Kidney (tissue), 14 donors: ENCODE data around the gene ZNF467. TPM values are rescaled to one million over a fixed set of nuclear protein-coding genes. Genes with fewer than 3 reads are reported as not detected.

Experiments
- DNase-seq, 5 donors: peaks; one replicate each; pipeline ENCODE4 v3.0.0-alpha.2; 2013 to 2020
- FAIRE-seq: peaks from 2 replicates; lab custom pipeline; 2012; peaks lifted over from hg19 to GRCh38; lab: Jason Lieb, UNC
- H3K27ac ChIP-seq, 2 donors: one replicate each; pipeline ENCODE4 v1.7.0; 2013; ENCODE audit warnings: low read depth in 2 of 2, low read length in 2 of 2, inconsistent platforms in 1 of 2
- H3K27me3 ChIP-seq: one replicate; pipeline ENCODE4 v1.7.1; 2013; ENCODE audit warnings: low read length, inconsistent platforms; ENCODE audit not compliant: control insufficient read depth, insufficient read depth
- H3K36me3 ChIP-seq, 3 donors: one replicate each; pipeline versions ENCODE4 v1.7.0 to v1.7.1; 2013; ENCODE audit warnings: low read length in 3 of 3, control low read depth in 1 of 3, inconsistent platforms in 1 of 3; ENCODE audit not compliant: insufficient read depth in 3 of 3, control insufficient read depth in 2 of 3
- H3K4me1 ChIP-seq, 3 donors: one replicate each; pipeline versions ENCODE4 v1.7.0 to v1.7.1; 2013; ENCODE audit warnings: low read length in 3 of 3, inconsistent platforms in 1 of 3, low read depth in 1 of 3; ENCODE audit not compliant: control insufficient read depth in 2 of 3, insufficient read depth in 2 of 3
- H3K4me3 ChIP-seq, 3 donors: one replicate each; pipeline versions ENCODE4 v1.7.0 to v1.8.1; 2013; ENCODE audit warnings: low read length in 3 of 3, control low read depth in 1 of 3, inconsistent platforms in 1 of 3
- H3K9ac ChIP-seq, 3 donors: one replicate each; pipeline versions ENCODE4 v1.7.0 to v1.7.1; 2013; ENCODE audit warnings: low read length in 3 of 3, control low read depth in 1 of 3, inconsistent platforms in 1 of 3
- H3K9me3 ChIP-seq, 3 donors: one replicate each; pipeline versions ENCODE4 v1.7.0 to v1.7.1; 2013; ENCODE audit warnings: low read length in 3 of 3, control low read depth in 1 of 3, inconsistent platforms in 1 of 3; ENCODE audit not compliant: control insufficient read depth in 2 of 3, insufficient read depth in 1 of 3
- CTCF ChIP-seq: IDR thresholded peaks from 3 replicates; pipeline ENCODE4 v1.5.1; 2012; ENCODE audit warnings: mild to moderate bottlenecking, moderate library complexity, borderline replicate concordance; ENCODE audit not compliant: insufficient read depth; ENCODE audit errors: extremely low read depth
- intact Hi-C: fragments of 100-400 bp; cut with DNase I; formaldehyde crosslinking; loops from one replicate; pipeline ENCODE4 v1.11.1; 2022
- polyA plus RNA-seq: library from polyadenylated mRNA; stranded (reverse); fragments of 350-450 nt; fragmentation: Illumina TruSeq; extraction: RNeasy Lipid Tissue Mini Kit (QIAGEN cat#74804); gene quantifications from one replicate; pipeline ENCODE4 v1.2.3, GENCODE V29; 2014; ENCODE audit warnings: low read depth, low replicate concordance; ENCODE audit not compliant: insufficient read depth
- total RNA-seq: library from RNA; stranded (reverse); fragmentation: NEBNext Ultra II Directional; extraction: Animal tissue kit (Norgen Biotek cat#: 25700); gene quantifications from one replicate; pipeline ENCODE4 v1.2.1, GENCODE V29; 2021
- donor health status: control.
- donor health status: control.
- donor health status: control.
- donor health status: control.
- donor health status: control.
- donor health status: DM: yes; HTN: yes; CAD: no.
- donor health status: Normal renal cell carcinoma (clear cell type).

The ZNF467 gene
- total and polyA plus RNA-seq, 2 donors from 2014 or later, result 15.0 to 24.5 TPM

GRCh38 chr7:149787428-149788299 is 14.3 kb upstream of the ZNF467 start:
- Histone ChIP-seq H3K27me3 (no peaks in the 10 kb centered on the region), H3K9me3 (no peaks in the 10 kb centered on the region), H3K27ac (no peak overlapping the region), H3K4me3 (no peak overlapping the region), H3K4me1 (peaks cover 0 to 2% (median 0%) of the 10 kb centered on the region in 3 donors), H3K36me3 (no peaks in the 10 kb centered on the region), H3K9ac (no peak overlapping the region)
- intact Hi-C loops, result no loop called here
- TF ChIP-seq CTCF, result peak; percentile 27
- DNase-seq, result peak in 4 of 5 donors; percentile 27 to 69 (median 64)
- no peak for FAIRE-seq

GRCh38 chr7:149785983-149786382 is 12.6 kb upstream of the ZNF467 start:
- TF ChIP-seq CTCF, result no peak
- H3K4me1 ChIP-seq, result peaks cover 0 to 2% (median 0%) of the 10 kb centered on the region in 3 donors
- no peak overlapping the region for H3K9ac ChIP-seq
- FAIRE-seq, result no peak
- intact Hi-C loops, result no loop called here
- no peak overlapping the region for H3K27ac ChIP-seq
- H3K9me3 ChIP-seq, result no peaks in the 10 kb centered on the region
- no peaks in the 10 kb centered on the region for H3K27me3 ChIP-seq
- no peak overlapping the region for H3K4me3 ChIP-seq
- H3K36me3 ChIP-seq, result no peaks in the 10 kb centered on the region
- peak in 1 of 5 donors; percentile 63 for DNase-seq

- no peak for FAIRE-seq
Measured at GRCh38 chr7:149785402-149785801, 12.0 kb upstream of the ZNF467 start.

More at GRCh38 chr7:149785402-149785801, 12.0 kb upstream of the ZNF467 start:
- no peak overlapping the region for H3K27ac ChIP-seq
- H3K9ac ChIP-seq, result no peak overlapping the region
- H3K27me3 ChIP-seq, result no peaks in the 10 kb centered on the region
- no peak overlapping the region for H3K4me3 ChIP-seq
- no peak for DNase-seq
- no peaks in the 10 kb centered on the region for H3K36me3 ChIP-seq
- intact Hi-C loops, result no loop called here
- no peak for TF ChIP-seq CTCF
- H3K9me3 ChIP-seq, result no peaks in the 10 kb centered on the region
- H3K4me1 ChIP-seq, result peaks cover 0 to 2% (median 0%) of the 10 kb centered on the region in 3 donors
